ENCODE results near the gene TIMP3. TPM values are rescaled to one million over a fixed set of nuclear protein-coding genes. Genes with fewer than 3 reads are reported as not detected.

Gene TIMP3
- total and polyA plus RNA-seq, 2 donors (not counting 3 experiments of a cell fraction or from before 2014, with no cell fraction given), result 0.22 to 2.0 TPM

DNA sequence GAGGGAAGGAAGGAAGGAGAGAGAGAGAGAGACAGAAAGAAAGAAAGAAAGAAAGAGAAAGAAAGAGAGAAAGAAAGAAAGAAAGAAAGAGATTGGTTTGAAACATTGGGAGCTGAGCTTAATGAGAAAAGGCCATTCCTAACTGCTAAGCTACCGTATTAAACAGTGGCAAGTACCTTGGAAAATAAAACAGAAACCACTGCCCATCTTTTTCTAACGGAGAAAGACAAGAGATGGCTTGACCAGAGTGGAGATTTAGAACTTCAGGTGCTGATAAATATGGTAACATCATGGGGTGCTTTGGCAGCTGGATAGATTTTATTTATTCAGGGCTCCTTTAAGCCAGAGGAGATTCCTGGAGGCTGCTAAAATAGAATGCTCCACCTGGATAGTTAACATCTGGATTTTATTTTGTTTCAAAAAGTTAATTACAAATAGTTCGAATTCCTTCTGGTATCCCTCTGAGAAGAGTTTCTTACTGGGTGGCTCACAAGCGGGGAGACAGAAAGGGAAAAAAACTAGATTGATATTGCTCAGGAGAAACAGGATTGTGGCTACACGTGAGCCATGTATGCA is 12.9 kb downstream of the TIMP3 start:
- Histone ChIP-seq H3K4me1 (ENCODE audit: control insufficient read depth, extremely low read depth, insufficient read depth, low read length) (no peaks in the 10 kb centered on the region), H3K36me3 (ENCODE audit: control insufficient read depth in 2 of 2, extremely low read depth in 1 of 2, insufficient read depth in 2 of 2, low read length in 2 of 2) (no peaks in the 10 kb centered on the region), H2AFZ (ENCODE audit: low read depth, low read length) (no peak overlapping the region), H3K27ac (ENCODE audit: insufficient read depth, low read depth, low read length) (no peak overlapping the region), H3K4me3 (replicated peaks in 1 of 3; ENCODE audit: insufficient read depth in 1 of 3, low read depth in 1 of 3, low read length in 3 of 3) (no peak overlapping the region), H3K9ac (replicated peaks; ENCODE audit: extremely low read depth, insufficient read depth, low read length) (no peak overlapping the region), H3K4me2 (ENCODE audit: insufficient read depth, low read length) (no peak overlapping the region), H4K20me1 (replicated peaks; ENCODE audit: control insufficient read depth, extremely low read depth, insufficient read depth, low read length) (no peaks in the 10 kb centered on the region), H3K27me3 (ENCODE audit: control insufficient read depth in 2 of 2, insufficient read depth in 2 of 2, low read length in 2 of 2) (no peaks in the 10 kb centered on the region), H3K9me1 (replicated peaks; ENCODE audit: control insufficient read depth, extremely low read depth, insufficient read depth, low read length) (no peaks in the 10 kb centered on the region), H3K9me3 (replicated peaks; ENCODE audit: control insufficient read depth, insufficient read depth, low read length) (peaks cover 3% of the 10 kb centered on the region), H3K79me2 (ENCODE audit: control insufficient read depth, insufficient read depth, low read length) (no peaks in the 10 kb centered on the region)
- BruUV-seq (replicated peaks), result no TSS peak
- dilution Hi-C loops (cut with MboI; ENCODE audit: extremely low pct_ligation_motif_present, low sequenced_read_pairs) (no loop called here), intact Hi-C loops (cut with micrococcal nuclease) (no loop called here)
- FAIRE-seq, result no peak
- DNase-seq (ENCODE audit: low read depth, low spot score), result no peak
- POLR2A ChIA-PET, result no interaction called here
- CTCF ChIA-PET, result no interaction called here
- TF ChIP-seq JUN (IDR thresholded peaks at IDR 0.05; ENCODE audit: borderline replicate concordance, insufficient read depth, insufficient read length, low read depth), result no peak
- TF ChIP-seq, protein P1, sequence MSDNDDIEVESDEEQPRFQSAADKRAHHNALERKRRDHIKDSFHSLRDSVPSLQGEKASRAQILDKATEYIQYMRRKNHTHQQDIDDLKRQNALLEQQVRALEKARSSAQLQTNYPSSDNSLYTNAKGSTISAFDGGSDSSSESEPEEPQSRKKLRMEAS (IDR thresholded peaks at IDR 0.05; ENCODE audit: insufficient read depth, insufficient read length), result no peak

DNA sequence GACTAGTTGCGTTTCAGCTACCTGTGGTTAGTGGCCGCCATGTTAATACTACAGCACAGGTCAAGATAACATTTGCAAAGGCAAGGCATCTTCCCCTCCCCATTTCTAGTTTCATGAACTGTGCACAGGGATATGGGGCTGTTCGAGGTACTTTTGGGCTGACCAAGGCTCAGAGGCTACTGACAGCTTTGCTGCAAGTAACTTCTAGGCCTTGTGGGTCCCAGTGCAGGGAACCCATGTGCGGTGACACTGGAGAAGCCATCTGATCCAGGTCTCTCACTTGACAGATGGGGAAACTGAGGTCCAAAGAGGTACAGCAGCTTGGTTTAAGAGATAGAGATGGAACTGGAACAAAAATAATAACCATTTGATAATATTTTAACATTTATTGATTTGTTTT is 13.6 kb downstream of the TIMP3 start:
- Histone ChIP-seq H3K27me3 (ENCODE audit: control insufficient read depth in 2 of 2, insufficient read depth in 2 of 2, low read length in 2 of 2) (no peaks in the 10 kb centered on the region), H3K9me1 (replicated peaks; ENCODE audit: control insufficient read depth, extremely low read depth, insufficient read depth, low read length) (no peaks in the 10 kb centered on the region), H2AFZ (ENCODE audit: low read depth, low read length) (no peak overlapping the region), H3K27ac (ENCODE audit: insufficient read depth, low read depth, low read length) (no peak overlapping the region), H3K79me2 (ENCODE audit: control insufficient read depth, insufficient read depth, low read length) (no peaks in the 10 kb centered on the region), H3K4me2 (ENCODE audit: insufficient read depth, low read length) (no peak overlapping the region), H3K4me1 (ENCODE audit: control insufficient read depth, extremely low read depth, insufficient read depth, low read length) (no peaks in the 10 kb centered on the region), H4K20me1 (replicated peaks; ENCODE audit: control insufficient read depth, extremely low read depth, insufficient read depth, low read length) (no peaks in the 10 kb centered on the region), H3K36me3 (ENCODE audit: control insufficient read depth in 2 of 2, extremely low read depth in 1 of 2, insufficient read depth in 2 of 2, low read length in 2 of 2) (no peaks in the 10 kb centered on the region), H3K9me3 (replicated peaks; ENCODE audit: control insufficient read depth, insufficient read depth, low read length) (peaks cover 3% of the 10 kb centered on the region), H3K4me3 (replicated peaks in 1 of 3; ENCODE audit: insufficient read depth in 1 of 3, low read depth in 1 of 3, low read length in 3 of 3) (no peak overlapping the region), H3K9ac (replicated peaks; ENCODE audit: extremely low read depth, insufficient read depth, low read length) (no peak overlapping the region)
- ChIA-PET POLR2A (no interaction called here), CTCF (no interaction called here)
- intact Hi-C loops (cut with micrococcal nuclease), result no loop called here
- no peak for TF ChIP-seq MYC (IDR thresholded peaks at IDR 0.05; ENCODE audit: low read depth, low read length)
- TF ChIP-seq POLR2AphosphoS5 (IDR thresholded peaks at IDR 0.05; ENCODE audit: insufficient read depth, low read depth, low read length), result no peak
- TF ChIP-seq, protein P2, sequence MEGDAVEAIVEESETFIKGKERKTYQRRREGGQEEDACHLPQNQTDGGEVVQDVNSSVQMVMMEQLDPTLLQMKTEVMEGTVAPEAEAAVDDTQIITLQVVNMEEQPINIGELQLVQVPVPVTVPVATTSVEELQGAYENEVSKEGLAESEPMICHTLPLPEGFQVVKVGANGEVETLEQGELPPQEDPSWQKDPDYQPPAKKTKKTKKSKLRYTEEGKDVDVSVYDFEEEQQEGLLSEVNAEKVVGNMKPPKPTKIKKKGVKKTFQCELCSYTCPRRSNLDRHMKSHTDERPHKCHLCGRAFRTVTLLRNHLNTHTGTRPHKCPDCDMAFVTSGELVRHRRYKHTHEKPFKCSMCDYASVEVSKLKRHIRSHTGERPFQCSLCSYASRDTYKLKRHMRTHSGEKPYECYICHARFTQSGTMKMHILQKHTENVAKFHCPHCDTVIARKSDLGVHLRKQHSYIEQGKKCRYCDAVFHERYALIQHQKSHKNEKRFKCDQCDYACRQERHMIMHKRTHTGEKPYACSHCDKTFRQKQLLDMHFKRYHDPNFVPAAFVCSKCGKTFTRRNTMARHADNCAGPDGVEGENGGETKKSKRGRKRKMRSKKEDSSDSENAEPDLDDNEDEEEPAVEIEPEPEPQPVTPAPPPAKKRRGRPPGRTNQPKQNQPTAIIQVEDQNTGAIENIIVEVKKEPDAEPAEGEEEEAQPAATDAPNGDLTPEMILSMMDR (IDR thresholded peaks at IDR 0.05; ENCODE audit: extremely low read depth in 1 of 2, insufficient read depth in 1 of 2, low read depth in 1 of 2, low read length in 2 of 2), result no peak
- TF ChIP-seq JUN (IDR thresholded peaks at IDR 0.05; ENCODE audit: borderline replicate concordance, insufficient read depth, insufficient read length, low read depth), result no peak
- TF ChIP-seq POLR2A (IDR thresholded peaks at IDR 0.05; ENCODE audit: low read depth, low read length), result no peak
- no peak for TF ChIP-seq EZH2 (IDR thresholded peaks at IDR 0.05; ENCODE audit: borderline replicate concordance, low read depth, low read length, severe bottlenecking)
- TF ChIP-seq, protein P1 (IDR thresholded peaks at IDR 0.05; ENCODE audit: insufficient read depth, insufficient read length), result no peak
- TF ChIP-seq GATA2 (IDR thresholded peaks at IDR 0.05; ENCODE audit: insufficient read depth, insufficient read length, low read depth, low read length), result no peak
- no peak for TF ChIP-seq FOS (IDR thresholded peaks at IDR 0.05; ENCODE audit: borderline replicate concordance, insufficient read depth, low read length)
- no TSS peak for BruUV-seq (replicated peaks)
- DNase-seq (ENCODE audit: low read depth, low spot score) (no peak), FAIRE-seq (no peak)
- dilution Hi-C loops (cut with MboI; ENCODE audit: extremely low pct_ligation_motif_present, low sequenced_read_pairs), result no loop called here
